Measurements from ENCODE around the gene CABP2.

Gene CABP2

DNA sequence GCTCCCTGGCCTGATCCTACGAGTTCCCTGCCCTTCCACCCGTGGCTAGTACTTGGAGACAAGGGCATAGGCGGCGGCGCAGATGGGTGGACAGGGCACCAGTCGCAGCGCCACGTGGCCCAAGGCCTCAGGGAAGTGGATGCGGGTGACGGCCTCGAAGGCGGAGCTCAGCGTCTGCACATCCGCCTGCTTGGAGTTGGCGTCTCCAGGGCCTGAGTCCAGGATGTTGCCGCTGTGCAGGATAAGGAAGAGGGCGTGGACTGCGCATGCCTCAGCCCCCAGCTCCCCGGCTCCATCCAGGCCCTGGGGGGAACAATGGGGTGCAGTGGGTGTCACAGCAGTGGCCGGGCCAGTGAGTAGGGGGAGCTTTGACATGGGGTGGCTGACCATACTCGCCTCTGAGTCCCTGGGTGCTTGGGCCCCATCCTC, 24.7 kb downstream of the CABP2 start:
- TF ChIP-seq CTCF (IDR thresholded peaks at IDR 0.05), result no peak
- no peak for TF ChIP-seq ZFX (IDR thresholded peaks at IDR 0.05; ENCODE audit: borderline replicate concordance)
- no peak overlapping the region for H3K27ac ChIP-seq

GRCh38 chr11:67497656-67498291, 25.5 kb downstream of the CABP2 start:
- no peak for TF ChIP-seq CTCF (IDR thresholded peaks at IDR 0.05)
- no peak for TF ChIP-seq ZFX (IDR thresholded peaks at IDR 0.05; ENCODE audit: borderline replicate concordance)
- H3K27ac ChIP-seq, result no peak overlapping the region

DNA sequence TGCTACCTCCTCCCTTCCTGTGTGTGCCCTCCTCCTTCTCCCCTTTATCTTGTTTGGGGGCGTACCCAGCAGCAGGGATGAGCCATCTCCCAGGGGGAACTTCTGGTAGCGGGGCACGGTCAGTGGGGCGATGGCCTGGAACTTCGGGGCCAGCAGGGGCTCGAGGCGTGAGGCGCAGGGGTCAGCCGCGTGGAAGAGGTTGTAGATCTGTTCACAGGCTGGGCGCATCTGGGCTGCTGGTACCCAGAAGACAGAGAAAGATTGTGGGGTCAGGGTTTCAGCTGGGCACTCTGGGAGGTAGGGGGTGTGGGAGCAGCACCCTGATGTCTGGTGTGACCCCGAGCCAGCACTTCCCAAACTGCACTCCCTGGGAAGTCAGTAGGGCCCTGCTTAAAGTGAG, 27.1 kb downstream of the CABP2 start:
- no peak overlapping the region for H3K27ac ChIP-seq
- no peak for TF ChIP-seq ZFX (IDR thresholded peaks at IDR 0.05; ENCODE audit: borderline replicate concordance)
- no peak for TF ChIP-seq CTCF (IDR thresholded peaks at IDR 0.05)

DNA sequence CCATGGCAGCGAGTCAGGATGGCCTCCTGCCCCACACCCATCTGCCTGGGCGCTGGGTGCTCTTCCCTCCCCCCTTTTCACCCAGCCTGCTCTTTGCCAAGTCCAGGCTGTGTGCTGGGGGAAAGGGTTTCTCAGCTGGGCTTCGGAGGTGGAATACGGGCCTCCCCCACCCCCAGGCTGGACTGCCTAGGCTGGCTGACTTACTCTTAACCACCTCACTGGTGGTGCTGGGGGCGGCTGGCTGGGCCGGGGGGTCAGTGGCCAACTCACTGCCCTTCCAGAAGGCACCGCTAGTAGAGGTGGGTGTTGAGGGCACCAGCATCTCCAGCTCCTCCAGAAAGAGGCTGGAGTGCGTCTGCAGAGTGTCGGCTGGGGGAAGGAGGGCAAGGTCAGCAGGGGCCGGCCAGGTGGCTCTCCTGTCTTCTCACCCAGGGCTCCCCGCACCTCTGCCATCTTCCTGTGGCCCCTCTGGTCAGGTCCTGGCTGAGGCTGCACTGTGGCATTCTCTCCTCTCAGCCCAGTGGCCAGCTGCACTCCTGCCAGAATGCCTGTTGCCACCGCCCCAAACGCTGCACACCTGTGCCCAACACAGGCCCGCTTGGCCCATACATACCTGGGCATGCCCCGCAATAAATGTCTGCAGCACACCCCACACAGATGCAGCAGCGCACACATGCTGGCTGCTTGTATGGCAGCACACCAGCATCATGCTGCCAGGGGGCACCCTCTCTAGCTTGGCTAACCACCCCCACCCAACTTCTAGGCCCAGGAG, 27.8 kb downstream of the CABP2 start:
- TF ChIP-seq ZFX (IDR thresholded peaks at IDR 0.05; ENCODE audit: borderline replicate concordance) (no peak), CTCF (IDR thresholded peaks at IDR 0.05) (no peak)
- no peak overlapping the region for H3K27ac ChIP-seq

DNA sequence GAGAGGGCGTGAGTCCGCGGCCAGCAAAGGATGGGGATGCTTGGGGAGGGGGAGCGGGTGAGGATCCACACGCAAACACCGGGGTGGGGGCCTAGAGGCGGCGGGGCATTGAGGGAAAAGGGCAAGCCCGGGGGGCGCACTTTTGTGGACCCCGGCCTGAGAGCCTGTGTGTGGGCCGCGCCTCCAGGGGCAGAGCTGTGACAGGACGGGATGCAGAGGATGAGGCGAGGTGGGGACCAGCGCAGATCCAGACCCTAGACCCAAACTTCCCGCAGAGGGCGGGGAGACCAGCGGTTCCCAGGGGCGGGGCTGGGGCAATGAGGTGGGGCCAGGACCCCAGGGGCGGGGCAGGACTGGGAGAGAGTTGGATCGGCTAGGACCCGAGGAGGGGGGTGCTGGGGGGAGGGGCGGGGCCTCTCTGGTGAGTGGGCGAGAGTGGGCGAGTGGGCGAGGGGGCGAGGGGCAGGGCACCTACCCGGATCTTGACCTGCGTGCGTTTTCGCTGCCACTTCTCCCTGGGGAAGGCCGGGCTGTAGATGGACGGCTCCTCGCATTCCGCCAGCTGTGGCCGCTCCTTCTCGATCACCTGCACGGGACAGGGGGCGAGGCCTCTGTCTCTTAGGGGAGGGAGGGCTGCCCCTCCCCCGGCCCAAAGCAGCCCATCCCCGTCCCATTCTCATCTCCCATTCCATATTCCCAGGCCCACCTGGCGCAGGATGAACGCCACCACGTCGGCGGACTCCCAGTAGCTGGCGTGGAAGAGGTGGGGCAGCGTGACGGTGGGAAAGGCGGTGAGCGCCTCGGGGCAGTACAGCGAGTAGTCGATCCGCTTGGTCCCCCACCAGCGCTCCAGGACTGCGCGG, 28.6 kb downstream of the CABP2 start:
- TF ChIP-seq ZFX (IDR thresholded peaks at IDR 0.05; ENCODE audit: borderline replicate concordance) (no peak), CTCF (IDR thresholded peaks at IDR 0.05) (no peak)
- H3K27ac ChIP-seq, result no peak overlapping the region

DNA sequence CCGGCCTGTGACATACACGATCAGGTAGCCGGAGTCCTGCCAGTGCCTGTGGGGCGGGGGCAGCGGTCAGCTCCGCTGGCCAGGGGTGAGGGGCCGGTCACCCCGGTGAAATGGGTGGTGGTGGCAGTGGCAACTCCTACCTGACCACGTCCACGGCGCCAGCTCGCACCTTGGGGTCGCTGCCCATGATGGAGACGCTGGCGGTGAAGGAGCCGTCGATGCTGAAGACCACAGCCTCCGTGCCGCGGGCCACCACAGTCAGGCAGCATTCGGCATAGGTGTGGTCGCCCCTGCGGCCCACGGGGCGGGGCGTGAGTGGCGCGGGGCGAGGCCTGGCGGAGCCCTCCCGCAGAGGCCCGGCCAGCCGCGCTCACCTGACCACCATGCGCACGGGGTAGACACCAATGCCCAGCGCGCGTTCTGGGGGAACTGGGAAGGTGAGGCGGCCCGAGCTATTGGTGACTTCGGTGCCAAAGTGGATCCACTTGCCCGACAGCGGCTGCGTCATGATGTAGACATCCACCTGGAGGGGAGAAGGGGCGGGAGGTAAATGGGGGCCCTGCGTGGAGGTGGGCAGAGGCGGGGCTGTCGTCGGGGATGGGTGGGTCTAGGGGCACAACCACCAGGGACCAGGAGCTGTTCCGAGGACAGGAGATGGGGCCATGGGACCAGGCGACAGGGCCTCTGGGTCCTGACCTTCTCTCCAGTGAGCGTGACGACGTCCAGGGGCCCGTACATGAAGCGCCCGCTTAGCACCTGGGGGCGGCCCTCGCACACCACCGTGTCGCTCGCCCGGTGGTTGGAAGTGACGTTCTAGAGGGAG, 29.5 kb downstream of the CABP2 start:
- H3K27ac ChIP-seq, result no peak overlapping the region
- TF ChIP-seq ZFX (IDR thresholded peaks at IDR 0.05; ENCODE audit: borderline replicate concordance) (no peak), CTCF (IDR thresholded peaks at IDR 0.05) (no peak)

Data from 22Rv1 (cell line).